T-helper 1 cell treated with Interleukin-12 subunit alpha and Interleukin-12 subunit beta and Interleukin-4 antibody, amounts not matched to agents 30 μg/mL and 1 μg/mL, for 36 hours (primary cell): ENCODE results near the gene EPHA4.

Source experiments
- H3K27ac Mint-ChIP-seq: one replicate; pipeline ENCODE4 v1.8.0; 2021; ENCODE audit warnings: mild to moderate bottlenecking, mixed read lengths
- H3K27me3 Mint-ChIP-seq: one replicate; pipeline ENCODE4 v1.8.0; 2021; ENCODE audit warnings: low read depth, mixed read lengths
- H3K36me3 Mint-ChIP-seq: one replicate; pipeline ENCODE4 v1.8.0; 2021; ENCODE audit warnings: low read depth, mixed read lengths
- H3K4me1 Mint-ChIP-seq: one replicate; pipeline ENCODE4 v1.8.0; 2021; ENCODE audit warnings: low read depth, mixed read lengths
- H3K4me3 Mint-ChIP-seq: one replicate; pipeline ENCODE4 v1.8.0; 2021; ENCODE audit warnings: mild to moderate bottlenecking, moderate library complexity, mixed read lengths
- H3K9me3 Mint-ChIP-seq: one replicate; pipeline ENCODE4 v1.8.0; 2021; ENCODE audit warnings: mixed read lengths

Gene EPHA4

DNA sequence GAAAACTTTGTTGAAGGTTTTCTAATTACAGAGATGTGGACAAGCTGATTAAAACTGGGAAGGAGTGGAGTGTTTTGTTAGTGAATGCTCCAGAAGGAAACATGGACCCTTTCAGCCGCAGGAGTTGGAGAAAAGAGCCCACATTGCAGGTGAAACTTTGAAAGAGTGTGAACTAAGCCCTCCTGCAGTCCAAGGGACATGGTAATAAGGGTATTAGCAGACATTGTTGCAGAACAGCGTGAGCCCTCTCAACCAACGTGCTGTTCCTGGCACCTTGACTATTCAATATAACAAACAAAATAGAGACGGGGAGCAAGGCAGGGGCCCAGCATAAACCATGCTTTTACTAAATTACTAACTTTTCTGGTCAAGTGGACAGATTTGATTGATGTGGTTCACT, 122.7 kb downstream of the EPHA4 start:
- Mint-ChIP-seq H3K4me3 (no peak overlapping the region), H3K36me3 (no peaks in the 10 kb centered on the region), H3K27ac (no peak overlapping the region), H3K27me3 (peaks cover 5% of the 10 kb centered on the region), H3K9me3 (no peaks in the 10 kb centered on the region), H3K4me1 (no peaks in the 10 kb centered on the region)

DNA sequence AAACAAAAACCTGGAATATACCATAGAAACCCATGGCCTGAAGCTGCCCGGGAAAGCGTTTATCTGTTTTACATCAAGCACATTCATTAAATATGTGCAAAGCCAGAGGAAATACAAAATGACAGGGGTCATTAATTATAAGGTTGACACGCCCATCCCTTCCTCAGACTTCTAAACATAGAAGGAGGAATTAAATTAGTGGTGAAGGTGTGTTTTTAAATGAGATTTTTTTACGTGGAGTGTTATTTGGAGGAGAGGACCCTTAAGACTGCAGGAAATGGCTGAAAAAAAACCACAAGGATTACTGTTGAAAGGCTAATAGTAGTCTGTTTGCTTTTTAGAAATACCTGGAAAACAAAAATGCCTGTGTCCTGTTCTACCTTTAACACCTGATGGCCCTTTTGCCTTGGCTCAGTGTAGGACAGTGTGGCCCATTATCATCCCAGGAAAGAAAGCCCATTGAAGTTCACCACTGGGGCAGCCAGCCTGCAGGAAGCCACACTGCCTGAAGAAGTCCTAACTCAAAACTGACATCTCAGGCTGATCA, 123.2 kb downstream of the EPHA4 start:
- H3K9me3 Mint-ChIP-seq: no peaks in the 10 kb centered on the region
- H3K27me3 Mint-ChIP-seq: peaks cover 5% of the 10 kb centered on the region
- no peaks in the 10 kb centered on the region for H3K4me1 Mint-ChIP-seq
- H3K36me3 Mint-ChIP-seq: no peaks in the 10 kb centered on the region
- no peak overlapping the region for H3K27ac Mint-ChIP-seq
- H3K4me3 Mint-ChIP-seq: no peak overlapping the region

DNA sequence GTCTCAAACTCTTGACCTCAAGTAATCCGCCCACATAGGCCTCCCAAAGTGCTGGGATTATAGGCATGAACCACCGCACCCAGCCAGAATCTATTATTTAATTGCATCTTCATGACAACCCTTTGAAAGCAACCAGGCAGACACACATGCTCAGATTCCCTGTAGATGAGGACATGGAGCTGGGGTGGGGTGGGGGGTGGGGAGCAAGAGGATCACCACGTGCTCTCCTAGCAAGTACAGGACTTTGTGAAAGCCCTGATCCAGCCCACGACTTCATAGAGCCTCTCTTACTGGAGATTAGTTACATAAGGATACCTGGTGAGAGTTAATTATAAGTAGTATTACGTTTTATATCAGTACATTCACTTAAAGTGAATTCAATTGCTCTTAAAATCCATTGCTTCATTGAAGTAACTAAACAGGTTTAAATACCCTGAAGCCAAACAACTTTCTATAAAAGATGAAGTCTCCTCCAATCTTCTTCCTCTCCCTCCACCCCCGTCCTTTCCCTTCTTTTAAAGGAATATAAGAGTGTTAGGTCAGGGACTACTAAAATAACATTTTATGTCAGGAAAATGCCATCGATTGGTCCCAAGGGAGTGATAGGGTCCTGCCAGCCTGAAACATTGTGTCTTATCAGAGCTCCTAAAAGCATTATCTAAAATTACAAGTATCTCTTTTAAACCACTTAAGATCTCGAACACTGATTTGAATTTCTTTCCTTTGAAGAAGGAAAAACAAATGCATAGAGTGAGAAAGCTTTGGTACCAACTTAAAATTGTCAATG, 123.9 kb downstream of the EPHA4 start:
- Mint-ChIP-seq H3K27ac (no peak overlapping the region), H3K36me3 (no peaks in the 10 kb centered on the region), H3K27me3 (peaks cover 5% of the 10 kb centered on the region), H3K4me1 (no peaks in the 10 kb centered on the region), H3K9me3 (no peaks in the 10 kb centered on the region), H3K4me3 (no peak overlapping the region)

DNA sequence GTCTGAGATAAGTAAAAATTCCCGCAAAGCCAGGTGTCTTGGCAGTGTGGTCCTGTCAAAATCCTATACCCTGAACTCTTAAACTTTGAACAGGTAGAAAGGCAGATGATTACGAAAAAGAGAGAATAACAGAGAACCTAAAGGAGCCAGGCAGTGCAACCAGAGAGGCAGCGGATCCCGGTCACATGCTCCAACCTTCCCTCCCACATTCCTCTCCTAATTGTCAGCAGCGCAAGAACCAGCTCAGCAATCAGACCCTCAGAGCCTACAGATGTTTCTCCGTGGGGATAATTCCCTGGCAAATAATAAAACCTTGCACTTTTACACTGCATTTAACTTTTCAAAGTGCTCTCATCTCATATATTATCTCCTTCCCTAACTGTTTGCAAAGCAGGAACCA, 124.8 kb downstream of the EPHA4 start:
- no peaks in the 10 kb centered on the region for H3K9me3 Mint-ChIP-seq
- no peak overlapping the region for H3K27ac Mint-ChIP-seq
- peaks cover 5% of the 10 kb centered on the region for H3K27me3 Mint-ChIP-seq
- no peak overlapping the region for H3K4me3 Mint-ChIP-seq
- H3K36me3 Mint-ChIP-seq: no peaks in the 10 kb centered on the region
- no peaks in the 10 kb centered on the region for H3K4me1 Mint-ChIP-seq

DNA sequence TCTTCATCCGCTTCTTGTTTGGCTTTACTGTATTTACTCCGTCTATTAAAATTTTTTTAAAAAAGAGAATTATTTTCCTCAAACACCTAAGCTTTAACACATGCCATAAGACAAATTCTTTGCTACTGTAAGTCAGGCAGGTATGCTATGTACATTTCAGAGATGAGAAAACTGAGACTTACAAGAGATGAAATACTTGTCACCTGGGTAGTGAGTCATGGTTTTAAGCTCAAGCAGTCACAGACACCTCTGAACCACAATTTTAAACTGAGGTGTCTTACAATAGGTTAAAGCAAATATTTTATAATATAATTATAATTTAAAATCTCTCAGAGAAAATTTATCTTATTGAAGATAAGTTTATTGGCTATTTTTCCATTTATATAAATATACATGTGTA, 126.0 kb downstream of the EPHA4 start:
- no peaks in the 10 kb centered on the region for H3K4me1 Mint-ChIP-seq
- no peaks in the 10 kb centered on the region for H3K9me3 Mint-ChIP-seq

DNA sequence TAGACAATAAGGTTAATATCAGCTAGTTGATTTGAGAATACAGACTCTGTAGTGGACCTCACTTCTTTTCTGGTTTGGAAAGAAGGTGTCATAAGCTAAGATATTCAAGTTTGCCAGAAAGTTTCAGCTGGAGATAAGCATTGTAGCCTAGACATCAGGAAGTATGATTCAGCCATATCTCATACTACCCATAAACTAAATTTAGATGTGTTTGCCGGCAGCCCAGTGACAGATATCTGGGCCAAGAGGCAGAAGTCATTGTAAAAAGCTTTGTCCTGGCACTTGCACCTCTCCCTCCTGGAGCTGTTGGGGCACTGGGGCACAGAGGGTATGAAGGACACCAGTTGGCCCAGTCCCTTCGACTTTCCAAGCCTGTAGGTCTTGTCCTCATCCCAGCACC, 128.0 kb downstream of the EPHA4 start:
- Mint-ChIP-seq H3K27ac (no peak overlapping the region), H3K36me3 (peaks cover 4% of the 10 kb centered on the region), H3K9me3 (no peaks in the 10 kb centered on the region), H3K4me3 (no peak overlapping the region), H3K27me3 (peaks cover 5% of the 10 kb centered on the region), H3K4me1 (no peaks in the 10 kb centered on the region)

More for the DNA sequence above, 126.0 kb downstream of the EPHA4 start:
- Mint-ChIP-seq H3K27ac (no peak overlapping the region), H3K27me3 (peaks cover 5% of the 10 kb centered on the region), H3K4me3 (no peak overlapping the region), H3K36me3 (peaks cover 4% of the 10 kb centered on the region)

DNA sequence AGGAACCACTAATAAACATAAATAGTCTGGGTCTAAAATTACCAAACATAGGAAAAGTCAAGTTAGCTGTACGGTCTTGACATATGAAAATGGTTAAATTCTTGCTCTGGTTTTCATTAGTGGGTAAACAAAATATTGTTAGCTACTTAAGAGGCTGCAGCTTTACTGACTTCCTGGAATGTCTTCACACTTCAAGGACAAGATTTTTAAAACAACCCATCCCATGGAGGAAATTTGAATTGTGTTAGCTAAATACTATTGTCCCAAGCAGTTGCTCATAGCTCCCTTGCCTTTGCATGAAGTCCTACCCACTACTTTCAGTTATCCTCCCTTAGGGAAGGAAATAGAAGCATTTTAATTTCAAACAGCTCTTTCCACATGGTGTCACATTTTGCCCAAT, 128.5 kb downstream of the EPHA4 start:
- H3K27ac Mint-ChIP-seq: no peak overlapping the region

DNA sequence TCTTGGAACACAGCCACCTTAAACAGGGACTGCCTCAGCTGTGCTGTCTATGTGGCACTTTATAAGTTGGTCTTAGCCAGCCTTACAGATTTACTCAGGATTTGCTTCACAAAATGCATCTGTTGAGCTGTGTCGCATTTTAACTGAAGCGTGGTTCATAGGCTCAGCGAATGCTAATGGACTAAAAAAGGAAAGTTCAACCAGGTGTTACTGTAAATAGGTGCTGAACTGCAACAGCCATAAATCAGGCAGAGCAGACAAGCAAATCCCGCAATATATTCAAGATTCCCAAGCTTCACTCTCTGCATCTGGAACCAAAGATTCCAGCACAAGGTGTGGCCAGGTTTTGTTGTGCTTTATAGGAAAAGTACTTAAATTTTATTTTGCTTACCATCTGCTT, 130.0 kb downstream of the EPHA4 start:
- no peaks in the 10 kb centered on the region for H3K9me3 Mint-ChIP-seq
- peaks cover 4% of the 10 kb centered on the region for H3K36me3 Mint-ChIP-seq
- no peaks in the 10 kb centered on the region for H3K4me1 Mint-ChIP-seq
- no peak overlapping the region for H3K4me3 Mint-ChIP-seq
- H3K27ac Mint-ChIP-seq: no peak overlapping the region
- H3K27me3 Mint-ChIP-seq: no peaks in the 10 kb centered on the region

More for the DNA sequence above, 128.5 kb downstream of the EPHA4 start:
- Mint-ChIP-seq H3K4me1 (no peaks in the 10 kb centered on the region), H3K9me3 (no peaks in the 10 kb centered on the region), H3K36me3 (peaks cover 4% of the 10 kb centered on the region), H3K27me3 (peaks cover 4% of the 10 kb centered on the region), H3K4me3 (no peak overlapping the region)

DNA sequence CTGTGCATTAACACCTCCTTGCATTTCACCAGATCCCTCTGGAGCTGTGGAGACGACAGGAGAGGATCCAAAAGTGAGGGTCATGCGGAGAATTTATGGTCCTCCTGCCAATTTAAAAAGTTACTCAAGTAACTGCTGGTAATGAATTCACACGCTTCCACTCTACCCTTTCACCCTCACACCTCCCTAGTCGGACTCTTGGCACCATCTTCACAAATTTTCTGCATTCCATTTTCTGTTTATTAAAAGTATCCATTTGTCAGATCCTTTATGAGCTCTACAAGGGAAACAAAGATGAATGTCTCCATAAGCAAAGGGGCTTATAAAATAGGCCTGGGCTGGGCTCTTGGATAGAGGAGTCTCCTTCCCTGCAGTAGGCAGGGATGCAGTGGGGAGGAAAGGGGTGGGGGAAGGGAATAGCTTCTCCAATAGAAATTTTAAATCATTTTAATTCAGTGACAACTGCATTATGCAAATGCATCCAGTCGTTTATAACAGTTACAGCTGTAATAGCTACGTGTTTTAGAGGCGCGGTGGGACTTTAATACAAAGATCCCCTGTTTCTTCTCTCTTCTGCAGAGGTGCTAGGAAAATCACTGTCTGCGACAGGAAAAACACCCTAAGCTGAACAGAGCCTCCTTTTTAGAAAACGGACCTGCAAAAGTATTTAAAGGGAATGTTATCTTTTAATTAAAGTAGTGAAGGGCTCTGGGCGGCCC, 132.2 kb downstream of the EPHA4 start:
- Mint-ChIP-seq H3K9me3 (no peaks in the 10 kb centered on the region), H3K27ac (no peak overlapping the region), H3K36me3 (peaks cover 4% of the 10 kb centered on the region), H3K27me3 (no peaks in the 10 kb centered on the region), H3K4me3 (no peak overlapping the region), H3K4me1 (no peaks in the 10 kb centered on the region)

DNA sequence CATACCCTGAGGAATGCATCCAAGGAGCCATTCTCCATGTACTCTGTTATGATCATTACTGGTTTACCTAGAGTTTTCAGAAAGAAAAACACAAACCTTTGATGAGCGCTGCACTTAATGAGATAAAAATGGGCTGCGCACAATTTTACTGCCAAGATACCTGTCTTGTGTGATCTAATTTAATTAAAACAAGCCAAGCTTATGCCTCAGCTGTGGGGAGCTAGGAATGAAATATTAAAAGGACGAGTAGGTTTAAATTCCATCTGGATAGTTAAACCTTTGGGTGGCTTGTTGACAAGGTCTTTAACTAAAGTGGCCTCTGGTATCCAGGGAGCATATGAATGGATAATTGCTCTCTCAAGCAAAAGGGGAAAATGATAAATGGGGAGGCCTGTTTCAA, 135.0 kb downstream of the EPHA4 start:
- Mint-ChIP-seq H3K4me3 (no peak overlapping the region), H3K36me3 (peaks cover 6% of the 10 kb centered on the region), H3K27me3 (no peaks in the 10 kb centered on the region), H3K27ac (no peak overlapping the region), H3K4me1 (no peaks in the 10 kb centered on the region), H3K9me3 (no peaks in the 10 kb centered on the region)

DNA sequence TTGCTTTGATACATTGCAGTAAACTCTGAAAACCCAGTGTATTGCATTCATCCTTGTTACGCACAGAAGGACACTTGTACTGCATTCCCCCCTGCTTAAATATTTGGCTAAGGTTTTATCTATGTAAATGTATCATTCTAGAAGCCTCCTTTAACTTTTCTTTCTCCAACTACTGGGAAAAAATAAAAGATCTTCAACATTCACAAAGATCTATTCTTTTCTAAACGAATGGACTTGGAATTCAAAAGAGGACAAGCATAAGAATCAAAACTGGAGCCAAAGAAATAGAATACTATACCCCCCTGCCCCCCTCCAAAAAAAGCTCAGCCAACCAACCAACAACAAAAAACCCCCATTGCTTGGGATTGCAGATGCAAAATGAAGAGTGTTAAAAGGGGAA, 136.9 kb downstream of the EPHA4 start:
- peaks cover 3% of the 10 kb centered on the region for H3K36me3 Mint-ChIP-seq
- no peak overlapping the region for H3K27ac Mint-ChIP-seq

DNA sequence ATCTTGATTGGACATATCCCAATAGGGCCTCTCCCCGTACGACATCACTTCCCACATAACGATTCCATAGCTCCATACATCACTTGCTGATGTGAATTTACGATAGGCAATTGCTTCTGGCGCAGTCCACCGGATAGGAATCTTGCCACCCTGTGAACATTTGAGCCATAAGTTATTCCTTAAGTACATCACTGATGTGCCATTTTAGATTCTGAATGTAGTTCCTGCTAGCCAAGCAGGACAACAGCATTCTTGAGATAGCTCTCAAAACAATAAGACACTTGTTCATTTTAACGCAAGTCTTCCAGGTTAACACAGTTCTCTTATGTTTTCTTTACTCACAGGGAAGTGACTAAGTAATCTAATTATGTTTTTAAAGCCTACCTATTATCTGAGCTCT, 138.0 kb downstream of the EPHA4 start:
- Mint-ChIP-seq H3K9me3 (no peaks in the 10 kb centered on the region), H3K36me3 (peaks cover 3% of the 10 kb centered on the region), H3K4me3 (no peak overlapping the region), H3K27ac (no peak overlapping the region), H3K4me1 (no peaks in the 10 kb centered on the region), H3K27me3 (no peaks in the 10 kb centered on the region)

More for the DNA sequence above, 136.9 kb downstream of the EPHA4 start:
- H3K4me3 Mint-ChIP-seq: no peak overlapping the region
- H3K27me3 Mint-ChIP-seq: no peaks in the 10 kb centered on the region
- H3K4me1 Mint-ChIP-seq: no peaks in the 10 kb centered on the region
- H3K9me3 Mint-ChIP-seq: no peaks in the 10 kb centered on the region

DNA sequence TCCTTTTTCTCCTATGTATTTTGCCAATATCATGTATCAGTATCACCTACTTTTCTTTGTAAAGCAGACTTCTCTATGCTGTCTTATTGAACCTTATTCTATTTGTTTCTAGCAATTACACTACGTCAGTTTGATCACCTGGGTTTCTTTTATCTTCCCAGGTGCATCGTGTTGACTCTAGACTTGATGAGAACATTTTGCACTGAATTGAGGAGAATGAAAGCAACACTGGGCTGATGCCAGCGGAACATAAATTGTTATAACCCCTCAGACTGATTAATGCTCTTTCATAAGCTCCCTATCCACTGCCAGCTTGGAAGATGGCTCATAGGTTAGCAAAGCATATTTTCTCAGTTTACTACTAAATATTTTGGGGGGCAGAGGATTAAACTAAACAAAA, 140.6 kb downstream of the EPHA4 start:
- Mint-ChIP-seq H3K4me1 (no peaks in the 10 kb centered on the region), H3K9me3 (no peaks in the 10 kb centered on the region), H3K4me3 (no peak overlapping the region), H3K36me3 (peaks cover 3% of the 10 kb centered on the region), H3K27me3 (no peaks in the 10 kb centered on the region), H3K27ac (no peak overlapping the region)

DNA sequence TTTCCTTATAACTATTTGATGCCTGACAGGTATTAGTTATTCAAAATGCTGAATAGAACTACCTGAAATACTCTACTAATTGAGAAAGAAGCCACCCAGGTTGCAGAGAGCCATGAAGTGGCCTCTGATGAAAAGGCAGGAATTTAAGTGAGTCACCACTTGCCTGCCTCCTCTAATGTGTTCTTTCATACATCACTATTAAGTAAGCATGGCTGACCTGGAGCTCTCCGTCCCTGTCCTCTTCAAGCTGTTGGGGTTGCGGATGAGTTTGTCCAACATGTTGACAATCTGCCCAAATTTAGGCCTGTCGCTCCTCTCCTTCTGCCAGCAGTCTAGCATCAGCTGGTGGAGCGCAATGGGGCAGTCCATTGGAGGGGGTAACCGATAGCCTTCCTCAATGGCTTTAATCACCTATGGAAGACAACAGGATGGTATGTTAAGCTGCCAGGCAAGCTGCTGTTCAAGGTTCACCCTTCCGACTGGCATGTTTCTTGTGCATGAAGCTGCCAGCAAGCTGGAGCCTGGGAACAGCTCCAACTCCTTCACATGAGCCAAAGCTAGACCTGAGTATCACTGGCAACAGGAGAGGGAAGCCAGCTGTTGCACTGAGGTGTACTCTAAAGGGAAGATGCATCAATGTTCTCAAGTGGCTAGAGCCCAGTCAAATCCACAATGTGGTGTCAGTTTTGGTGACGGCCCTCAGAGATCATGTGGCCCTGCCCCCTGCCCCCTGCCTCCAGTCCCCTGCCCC, 142.2 kb downstream of the EPHA4 start:
- H3K27me3 Mint-ChIP-seq: peaks cover 1% of the 10 kb centered on the region
- no peak overlapping the region for H3K4me3 Mint-ChIP-seq
- H3K36me3 Mint-ChIP-seq: peaks cover 7% of the 10 kb centered on the region
- no peaks in the 10 kb centered on the region for H3K4me1 Mint-ChIP-seq
- H3K9me3 Mint-ChIP-seq: no peaks in the 10 kb centered on the region
- no peak overlapping the region for H3K27ac Mint-ChIP-seq
